ENCODE data around the gene HPDL.
"Not testable (repeated sequence)": the region's sequence is repeated elsewhere in the genome, so short reads cannot be mapped to it uniquely, and the experiment has no call there.

Gene HPDL

GRCh38 chr1:45326627-45327623 is at the start of gene HPDL:
TSS of gene HPDL (plus strand) at chr1:45326895. CDS start at chr1:45327149, 254 bp downstream.
- DNase-seq: peak; percentile 80

DNA sequence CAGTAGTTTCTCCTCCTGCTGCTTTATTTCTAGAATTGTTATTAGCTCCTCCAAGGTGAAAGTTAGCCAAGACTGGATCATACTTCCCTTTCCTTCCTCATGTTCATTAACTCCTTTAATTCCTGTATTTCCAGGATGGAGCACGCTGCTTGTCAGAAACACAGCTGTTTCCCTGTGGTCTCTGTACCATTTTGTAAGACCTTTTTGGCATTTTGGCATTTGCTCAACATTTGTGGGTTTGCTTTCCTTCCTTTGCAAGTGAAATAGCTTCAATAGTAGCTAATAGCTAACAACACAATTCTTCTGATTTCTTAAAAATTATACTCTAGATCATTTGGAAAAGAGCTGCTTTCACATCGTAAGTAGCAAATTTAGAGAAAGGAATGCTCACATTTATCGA is 44.3 kb upstream of the HPDL start:
- no peak for DNase-seq

DNA sequence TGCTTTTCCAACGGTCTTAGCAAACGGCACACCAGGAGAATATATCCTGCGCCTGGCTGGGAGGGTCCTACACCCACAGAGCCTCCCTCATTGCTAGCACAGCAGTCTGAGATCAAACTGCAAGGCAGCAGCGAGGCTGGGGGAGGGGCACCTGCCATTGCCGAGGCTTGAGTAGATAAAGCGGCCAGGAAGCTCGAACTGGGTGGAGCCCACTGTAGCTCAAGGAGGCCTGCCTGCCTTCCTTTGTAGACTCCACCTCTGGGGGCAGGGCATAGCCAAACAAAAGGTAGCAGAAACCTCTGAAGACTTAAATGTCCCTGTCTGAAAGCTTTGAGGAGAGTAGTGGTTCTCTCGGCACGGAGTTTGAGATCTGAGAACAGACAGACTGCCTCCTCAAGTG is 41.8 kb upstream of the HPDL start:
- not testable (repeated sequence) for DNase-seq

- not testable (repeated sequence) for DNase-seq
Measured at GRCh38 chr1:45286521-45286920, 40.2 kb upstream of the HPDL start.

- not testable (repeated sequence) for DNase-seq
Measured at GRCh38 chr1:45291002-45291401, 35.7 kb upstream of the HPDL start.

DNA sequence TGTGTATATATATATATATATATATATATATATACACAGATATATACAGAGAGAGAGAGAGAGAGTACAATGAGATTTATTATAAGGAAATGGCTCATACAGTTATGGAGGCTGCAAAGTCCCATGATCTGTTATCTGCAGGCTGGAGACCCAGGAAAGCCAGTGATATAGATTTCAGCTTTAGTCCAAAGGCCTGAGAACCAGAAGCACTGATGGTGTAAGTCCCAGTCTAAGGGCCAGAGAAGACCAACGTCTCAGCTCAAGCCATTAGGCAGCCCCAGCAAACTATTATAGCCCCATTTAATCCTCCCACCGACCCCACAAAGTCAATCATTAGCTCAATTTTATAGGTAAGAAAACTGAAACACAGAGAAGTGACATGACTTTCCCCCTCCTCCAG is 35.0 kb upstream of the HPDL start:
- DNase-seq: no peak

DNA sequence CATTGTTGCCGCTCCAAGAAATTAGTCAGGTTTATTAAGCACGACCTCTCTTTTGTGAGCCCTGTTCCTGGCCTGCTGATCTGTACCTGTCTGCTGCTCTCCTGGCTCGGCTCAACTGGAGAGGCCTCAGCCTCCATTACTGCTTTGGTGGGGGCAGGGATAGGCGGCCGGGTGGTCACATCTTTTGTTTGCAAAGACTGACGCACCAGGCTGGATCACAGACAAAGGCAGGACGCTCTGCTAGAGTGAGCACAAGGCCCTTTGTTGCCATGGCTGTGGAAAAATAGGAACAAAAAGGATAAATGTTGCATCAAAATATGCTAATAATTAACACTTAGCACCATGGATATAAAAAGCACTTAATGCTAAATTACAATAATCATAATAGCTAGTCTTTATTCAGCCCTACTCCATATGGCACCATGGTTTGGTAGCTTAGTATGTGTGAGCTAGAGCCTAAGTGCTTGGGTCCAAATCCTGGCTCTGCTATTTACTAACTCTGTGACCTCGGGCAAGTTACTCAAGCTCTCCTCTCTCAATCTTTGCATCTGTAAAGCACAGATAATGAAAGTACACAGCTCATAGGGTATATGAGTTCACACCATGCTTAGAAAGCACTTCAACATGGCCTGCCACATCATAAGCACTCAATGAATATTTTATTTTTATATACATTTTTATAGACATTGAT is 28.9 kb upstream of the HPDL start:
- DNase-seq: peak; percentile 21

DNA sequence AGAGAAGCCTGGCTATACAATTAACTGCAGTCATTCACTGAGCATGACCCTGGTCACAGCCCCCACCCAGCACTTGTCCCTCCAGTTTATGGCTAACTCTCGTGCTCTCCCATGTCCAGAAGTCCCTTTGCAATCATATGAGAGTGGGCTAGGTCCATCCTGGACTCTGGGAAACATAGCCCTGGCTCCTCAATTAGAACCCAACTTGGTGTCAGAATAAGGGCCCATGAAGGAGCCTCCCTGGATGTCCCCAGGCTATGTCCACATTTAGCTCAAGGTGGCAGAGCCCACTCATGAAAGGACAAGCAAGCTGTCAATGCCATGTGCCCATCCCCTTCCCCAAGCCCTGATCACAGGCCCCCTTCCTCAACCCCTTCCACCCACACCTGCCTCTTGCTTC is 27.4 kb upstream of the HPDL start:
- DNase-seq: no peak

DNA sequence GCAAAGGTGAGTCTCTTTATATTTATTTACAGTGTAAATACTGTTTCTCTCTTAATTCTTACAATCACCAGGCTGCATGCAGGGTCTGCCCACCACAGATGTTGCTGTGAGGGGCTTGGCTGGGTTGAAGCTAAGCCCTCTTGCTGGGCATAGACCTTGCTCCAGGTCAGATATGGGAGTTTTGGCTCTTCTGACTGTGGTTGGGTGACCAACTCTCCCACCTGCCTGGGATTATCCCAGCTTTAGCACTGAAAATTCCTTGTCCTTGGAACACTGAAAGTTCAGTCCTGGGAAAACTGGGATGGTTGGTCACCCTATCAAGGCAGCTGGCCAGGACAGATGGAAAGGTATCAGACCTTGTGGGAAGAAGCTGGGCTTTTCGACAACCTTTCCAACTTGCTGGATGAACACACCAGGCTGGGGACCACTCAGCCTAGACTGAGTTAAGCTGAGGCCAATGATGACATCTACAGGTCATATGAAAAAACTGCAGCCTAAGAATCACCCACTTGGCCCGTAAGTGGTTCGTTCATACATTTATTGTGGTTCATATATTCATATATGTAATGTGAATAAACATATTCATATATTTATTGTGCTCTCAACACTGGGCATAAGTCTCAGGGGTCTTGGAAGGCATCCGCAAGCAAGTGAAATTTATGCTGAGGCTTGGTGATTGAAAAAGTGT is 26.6 kb upstream of the HPDL start:
- DNase-seq: peak; percentile 64

DNA sequence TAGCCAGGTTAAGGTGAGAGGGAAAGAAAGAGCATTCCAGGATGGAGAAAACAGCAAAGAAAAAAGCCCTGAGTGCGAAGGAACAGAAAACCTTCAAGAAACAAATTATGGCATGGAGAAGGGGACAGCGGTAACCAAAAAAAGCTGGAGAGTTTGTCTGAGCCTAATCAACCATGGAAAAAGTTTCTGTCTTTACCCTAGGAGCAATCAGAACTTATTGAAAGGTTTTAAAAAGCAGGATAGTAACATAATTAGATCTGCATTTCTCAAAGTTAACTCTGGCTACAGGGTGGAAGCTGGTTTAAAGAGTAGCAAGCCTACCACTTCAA is 26.1 kb upstream of the HPDL start:
- DNase-seq: no peak

GRCh38 chr1:45302505-45303150 is 24.1 kb upstream of the HPDL start:
- DNase-seq: no peak

DNA sequence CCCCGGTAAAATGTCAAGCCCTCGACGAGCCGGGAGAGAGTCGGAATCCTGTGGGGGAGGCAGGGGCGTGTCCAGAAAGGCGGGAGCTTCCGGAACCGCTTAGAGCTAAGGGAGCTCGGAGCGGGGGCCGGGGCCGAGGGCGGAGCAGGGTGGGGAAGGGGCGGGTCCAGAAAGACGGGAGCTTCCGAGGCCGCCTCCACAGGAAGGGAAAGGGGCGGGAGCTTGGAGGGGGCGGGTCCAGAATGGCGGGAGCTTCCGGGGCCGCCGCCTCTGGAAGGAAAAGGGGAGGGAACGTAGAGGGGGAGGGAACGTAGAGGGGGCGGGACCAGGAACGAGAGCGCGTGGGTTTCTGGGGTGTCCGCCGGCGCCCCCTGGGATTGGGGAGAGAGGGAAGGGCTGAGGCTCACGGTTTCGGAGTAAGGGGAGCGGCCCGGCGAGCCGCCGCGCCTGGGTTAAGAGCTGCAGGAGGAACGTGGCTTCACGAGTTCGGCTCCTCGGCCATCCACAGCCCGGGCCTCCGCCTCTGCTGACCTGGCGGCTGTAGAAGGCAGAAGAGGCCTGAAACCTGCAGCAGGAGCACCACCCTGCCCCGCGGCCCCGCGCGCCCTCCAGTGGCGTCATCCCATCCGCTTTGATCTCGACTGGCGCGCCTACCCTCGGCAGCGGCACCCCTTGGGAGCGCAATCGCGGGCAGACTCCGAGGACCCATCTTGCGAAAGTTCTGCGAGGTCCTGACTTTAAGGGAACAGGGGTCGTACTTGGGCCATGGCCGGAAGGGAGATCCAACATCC is 23.0 kb upstream of the HPDL start:
- DNase-seq: peak; percentile 95

- peak; percentile 6 for DNase-seq
Measured at GRCh38 chr1:45304311-45305081, 22.2 kb upstream of the HPDL start.

- no peak for DNase-seq
Measured at GRCh38 chr1:45305231-45305630, 21.5 kb upstream of the HPDL start.

- no peak for DNase-seq
Measured at GRCh38 chr1:45306319-45306718, 20.4 kb upstream of the HPDL start.

DNA sequence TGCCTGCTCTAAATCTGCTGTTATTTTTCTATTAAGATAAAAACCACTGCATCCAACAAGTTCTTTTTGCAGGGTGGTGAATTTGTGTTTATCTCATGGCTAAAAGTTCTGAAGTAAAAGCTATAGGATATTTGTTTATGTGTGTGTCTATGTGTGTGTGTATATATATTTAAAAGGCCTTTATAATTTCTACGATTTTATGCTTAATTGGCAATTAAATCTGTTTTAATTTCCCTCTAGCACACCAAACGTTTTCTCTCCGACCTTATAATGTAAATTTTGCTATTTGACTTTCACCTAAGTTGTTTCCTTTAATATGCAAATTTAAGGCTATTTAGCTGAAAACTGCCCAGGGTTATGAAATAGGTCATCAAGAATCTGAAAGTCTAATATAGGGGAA is 19.8 kb upstream of the HPDL start:
- no peak for DNase-seq

GRCh38 chr1:45314266-45314665 is 12.4 kb upstream of the HPDL start:
- DNase-seq: no peak

- DNase-seq: no peak
Measured at GRCh38 chr1:45317166-45317565, 9.5 kb upstream of the HPDL start.

- DNase-seq: no peak
Measured at GRCh38 chr1:45319761-45320160, 6.9 kb upstream of the HPDL start.

DNA sequence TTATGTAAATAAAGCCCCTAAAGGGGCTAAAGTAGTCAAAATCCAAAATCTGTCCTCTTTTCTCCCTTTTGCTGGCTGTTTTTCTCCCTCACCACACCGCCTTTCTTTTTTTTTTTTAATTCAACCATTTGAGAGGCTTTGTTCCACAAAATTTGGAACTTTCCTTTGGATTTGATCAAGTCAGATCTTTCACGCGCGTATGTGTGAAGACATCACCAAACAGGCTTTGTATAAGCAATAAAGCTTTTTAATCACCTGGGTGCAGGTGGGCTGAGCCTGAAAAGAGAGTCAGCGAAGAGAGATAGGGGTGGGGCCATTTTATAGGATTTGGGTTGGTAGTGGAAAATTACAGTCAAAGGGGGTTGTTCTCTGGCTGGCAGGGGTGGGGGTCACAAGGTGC is 5.3 kb upstream of the HPDL start:
- no peak for DNase-seq

DNA sequence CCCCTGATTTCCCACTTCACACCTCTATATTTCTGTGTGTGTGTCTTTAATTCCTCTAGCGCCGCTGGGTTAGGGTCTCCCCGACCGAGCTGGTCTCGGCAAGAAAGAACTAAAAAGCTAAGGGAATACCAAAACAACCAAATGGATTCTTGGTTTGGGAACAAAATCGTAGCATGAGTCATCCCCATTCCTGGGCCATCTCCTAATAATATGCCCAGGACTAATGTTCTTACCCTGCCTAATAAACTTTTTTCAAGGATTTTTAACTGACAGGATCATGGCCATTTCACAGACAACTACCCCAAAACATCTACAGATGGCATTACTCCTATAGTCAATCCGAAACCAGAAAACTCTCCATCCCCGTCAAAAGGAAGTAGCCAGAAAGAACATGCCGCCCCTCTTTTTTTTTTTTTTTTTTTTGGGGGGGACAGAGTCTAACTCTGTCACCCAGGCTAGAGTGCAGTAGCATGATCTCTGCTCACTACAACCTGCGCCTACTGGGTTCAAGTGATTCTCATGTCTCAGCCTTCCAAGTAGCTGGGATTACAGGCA is 4.1 kb upstream of the HPDL start:
- no peak for DNase-seq

All from NCI-H146 (cell line).